ENCODE measurements around the gene ELL. TPM values are rescaled to one million over a fixed set of nuclear protein-coding genes. Genes with fewer than 3 reads are reported as not detected.

The ELL gene
- total RNA-seq, 1 experiment from 2014 or later = 18.6 TPM

GRCh38 chr19:18465214-18465963, 56.5 kb downstream of the ELL start:
- BruUV-seq (replicated peaks) = no TSS peak

GRCh38 chr19:18464646-18465045, 57.2 kb downstream of the ELL start:
- BruUV-seq (replicated peaks) = no TSS peak
- CTCF ChIA-PET = no interaction called here
- Histone ChIP-seq H3K4me1 (ENCODE audit: control insufficient read depth, insufficient read depth, low read length) (peaks cover 26% of the 10 kb centered on the region), H3K4me3 (ENCODE audit: low read depth in 2 of 2, low read length in 2 of 2) (no peak overlapping the region), H3K27ac (ENCODE audit: low read length) (no peak overlapping the region), H3K27me3 (ENCODE audit: control insufficient read depth, insufficient read depth, low read length) (no peaks in the 10 kb centered on the region), H3K9me3 (ENCODE audit: control insufficient read depth, insufficient read depth, low read depth, low read length) (no peaks in the 10 kb centered on the region), H3K36me3 (ENCODE audit: control insufficient read depth, insufficient read depth, low read length) (no peaks in the 10 kb centered on the region; the same call in 1 of the 2 replicates)
- TF ChIP-seq POLR2AphosphoS5 (IDR thresholded peaks at IDR 0.05; ENCODE audit: low read depth, low read length) = no peak
- no peak for TF ChIP-seq TCF7L2 (IDR thresholded peaks at IDR 0.05; ENCODE audit: low read depth, low read length)
- TF ChIP-seq CTCF (IDR thresholded peaks at IDR 0.05) = no peak
- TF ChIP-seq REST (IDR thresholded peaks at IDR 0.05; ENCODE audit: insufficient read depth in 1 of 2, low read depth in 2 of 2, low read length in 1 of 2) = no peak
- no peak for TF ChIP-seq SIN3A (IDR thresholded peaks at IDR 0.05; ENCODE audit: borderline replicate concordance, insufficient read depth, low read depth, low read length)
- ATAC-seq = peak; percentile 43
- POLR2A ChIA-PET = no interaction called here
- intact Hi-C loops (cut with micrococcal nuclease; ENCODE audit: unreplicated experiment) = no loop called here
- DNase-seq (ENCODE audit: low read depth, low spot score) = no peak
- in situ Hi-C loops (cut with HindIII; ENCODE audit: low pct_unique_long_range_greater_than_20kb, low sequenced_read_pairs) = no loop called here

More at GRCh38 chr19:18465214-18465963, 56.5 kb downstream of the ELL start:
- ATAC-seq (no peak), DNase-seq (ENCODE audit: low read depth, low spot score) (no peak)
- H3K36me3 ChIP-seq (ENCODE audit: control insufficient read depth, insufficient read depth, low read length) = no peaks in the 10 kb centered on the region; the same call in 1 of the 2 replicates
- no peak for TF ChIP-seq SIN3A (IDR thresholded peaks at IDR 0.05; ENCODE audit: borderline replicate concordance, insufficient read depth, low read depth, low read length)
- no peak for TF ChIP-seq POLR2AphosphoS5 (IDR thresholded peaks at IDR 0.05; ENCODE audit: low read depth, low read length)
- TF ChIP-seq TCF7L2 (IDR thresholded peaks at IDR 0.05; ENCODE audit: low read depth, low read length) = no peak
- TF ChIP-seq CTCF (IDR thresholded peaks at IDR 0.05) = no peak
- TF ChIP-seq REST (IDR thresholded peaks at IDR 0.05; ENCODE audit: insufficient read depth in 1 of 2, low read depth in 2 of 2, low read length in 1 of 2) = no peak
- ChIA-PET CTCF (no interaction called here), POLR2A (no interaction called here)
- H3K9me3 ChIP-seq (ENCODE audit: control insufficient read depth, insufficient read depth, low read depth, low read length) = no peaks in the 10 kb centered on the region
- in situ Hi-C loops (cut with HindIII; ENCODE audit: low pct_unique_long_range_greater_than_20kb, low sequenced_read_pairs) (no loop called here), intact Hi-C loops (cut with micrococcal nuclease; ENCODE audit: unreplicated experiment) (no loop called here)
- H3K27ac ChIP-seq (ENCODE audit: low read length) = no peak overlapping the region
- no peak overlapping the region for H3K4me3 ChIP-seq (ENCODE audit: low read depth in 2 of 2, low read length in 2 of 2)
- H3K4me1 ChIP-seq (ENCODE audit: control insufficient read depth, insufficient read depth, low read length) = peaks cover 21% of the 10 kb centered on the region
- H3K27me3 ChIP-seq (ENCODE audit: control insufficient read depth, insufficient read depth, low read length) = no peaks in the 10 kb centered on the region
